HEK293 (cell line): Measurements from ENCODE around the gene CASS4.

ENCODE experiments used
- CTCF ChIP-seq: fragments of 450-650 bp; formaldehyde crosslinking; IDR thresholded peaks from 2 replicates; pipeline ENCODE4 v1.5.1; 2016; ENCODE audit warnings: missing biosample characterization, missing genetic modification characterization
- PBX3 ChIP-seq: sonication (generic); formaldehyde crosslinking; IDR thresholded peaks from 2 replicates; pipeline ENCODE4 v1.8.1; 2022; ENCODE audit warnings: mild to moderate bottlenecking, moderate library complexity, missing genetic modification reagents
- SP2 ChIP-seq: fragments of 450-650 bp; formaldehyde crosslinking; IDR thresholded peaks from 2 replicates; pipeline ENCODE4 v1.5.1; 2016; ENCODE audit warnings: missing biosample characterization, missing genetic modification characterization
- SP3 ChIP-seq: fragments of 450-650 bp; formaldehyde crosslinking; IDR thresholded peaks from 2 replicates; pipeline ENCODE4 v1.5.1; 2016; ENCODE audit warnings: missing biosample characterization, missing genetic modification characterization
- ZNF169 ChIP-seq: fragments of 450-650 bp; formaldehyde crosslinking; IDR thresholded peaks from 2 replicates; pipeline ENCODE4 v1.5.1; 2016; ENCODE audit warnings: missing biosample characterization, missing genetic modification characterization
- ZNF221 ChIP-seq: fragments of 450-650 bp; formaldehyde crosslinking; IDR thresholded peaks from 2 replicates; pipeline ENCODE4 v1.5.1; 2017; ENCODE audit warnings: missing biosample characterization, missing genetic modification characterization, borderline replicate concordance

GRCh38 chr20:56362833-56363413 lies 49.1 kb upstream of the CASS4 start:
- TF ChIP-seq SP3 (tag by site-specific recombination) (no peak), CTCF (tag by site-specific recombination) (no peak), PBX3 (CRISPR knock-in tag) (no peak), ZNF221 (tag by site-specific recombination) (no peak), SP2 (tag by site-specific recombination) (no peak), ZNF169 (tag by site-specific recombination) (no peak)
